Measurements from ENCODE around the gene MDK.

GRCh38 chr11:46362156-46363030 lies 19.1 kb upstream of the MDK start:
- TF ChIP-seq CTCF (IDR thresholded peaks at IDR 0.05) (no peak), POLR2A (IDR thresholded peaks at IDR 0.05) (no peak)

Measured in right lobe of liver (tissue), 4 donors.